Hematopoietic multipotent progenitor cell treated with erythropoietin and hydrocortisone succinate and interleukin-3 and kit ligand, for 6 days (in vitro differentiated cells): ENCODE measurements around the gene CLCN6.

Experiments
- DNase-seq: peaks from one replicate; pipeline ENCODE4 v3.0.0-alpha.2; 2015

CLCN6 gene

DNA sequence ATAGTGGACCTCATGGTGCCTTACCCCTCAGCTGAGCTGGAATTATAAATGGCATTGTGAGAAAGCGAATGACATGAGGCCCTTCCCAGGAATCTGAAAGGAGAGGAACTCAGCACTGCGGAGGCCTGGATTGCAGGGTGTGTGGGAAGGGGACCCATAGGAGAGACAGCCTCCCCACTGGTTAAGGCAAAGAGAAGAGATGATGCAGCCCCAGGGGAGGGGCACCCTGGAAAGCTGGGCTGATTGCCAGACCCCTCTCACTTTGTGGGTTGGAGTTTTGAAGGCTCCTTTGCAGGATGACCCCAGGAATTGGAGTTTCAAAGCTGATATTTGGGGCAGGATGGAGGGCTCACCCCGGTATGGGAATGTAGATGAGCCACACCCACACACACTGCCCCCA lies 50.7 kb downstream of the CLCN6 start:
- no peak for DNase-seq

- DNase-seq: no peak
Observed at GRCh38 chr1:11857164-11857851, 51.3 kb downstream of the CLCN6 start.

DNA sequence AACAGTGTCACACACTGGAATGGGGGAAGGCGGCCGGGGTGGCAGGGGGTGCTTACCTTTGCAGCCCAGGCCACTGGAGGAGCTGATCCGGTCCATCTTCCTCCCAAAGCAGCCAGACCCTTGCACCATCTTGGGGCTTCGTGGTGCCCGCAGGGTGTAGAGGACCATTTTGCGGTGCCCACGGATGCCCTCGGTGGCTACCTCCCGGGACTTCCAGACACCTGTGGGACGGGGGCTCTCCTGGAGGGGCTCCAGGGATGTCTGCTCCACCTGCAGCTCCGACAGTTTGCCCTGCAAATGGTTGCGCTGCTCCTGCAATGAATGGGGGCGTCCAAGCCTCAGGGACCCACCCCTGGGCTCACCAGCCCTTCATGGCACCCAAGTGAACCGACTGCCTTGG lies 52.2 kb downstream of the CLCN6 start:
- DNase-seq: no peak

- no peak for DNase-seq
Observed at GRCh38 chr1:11858613-11858967, 52.6 kb downstream of the CLCN6 start, which contains the start of gene NPPB. Gene NPPB (minus strand): TSS chr1:11858945. CDS start chr1:11858833, 112 bp downstream.

DNA sequence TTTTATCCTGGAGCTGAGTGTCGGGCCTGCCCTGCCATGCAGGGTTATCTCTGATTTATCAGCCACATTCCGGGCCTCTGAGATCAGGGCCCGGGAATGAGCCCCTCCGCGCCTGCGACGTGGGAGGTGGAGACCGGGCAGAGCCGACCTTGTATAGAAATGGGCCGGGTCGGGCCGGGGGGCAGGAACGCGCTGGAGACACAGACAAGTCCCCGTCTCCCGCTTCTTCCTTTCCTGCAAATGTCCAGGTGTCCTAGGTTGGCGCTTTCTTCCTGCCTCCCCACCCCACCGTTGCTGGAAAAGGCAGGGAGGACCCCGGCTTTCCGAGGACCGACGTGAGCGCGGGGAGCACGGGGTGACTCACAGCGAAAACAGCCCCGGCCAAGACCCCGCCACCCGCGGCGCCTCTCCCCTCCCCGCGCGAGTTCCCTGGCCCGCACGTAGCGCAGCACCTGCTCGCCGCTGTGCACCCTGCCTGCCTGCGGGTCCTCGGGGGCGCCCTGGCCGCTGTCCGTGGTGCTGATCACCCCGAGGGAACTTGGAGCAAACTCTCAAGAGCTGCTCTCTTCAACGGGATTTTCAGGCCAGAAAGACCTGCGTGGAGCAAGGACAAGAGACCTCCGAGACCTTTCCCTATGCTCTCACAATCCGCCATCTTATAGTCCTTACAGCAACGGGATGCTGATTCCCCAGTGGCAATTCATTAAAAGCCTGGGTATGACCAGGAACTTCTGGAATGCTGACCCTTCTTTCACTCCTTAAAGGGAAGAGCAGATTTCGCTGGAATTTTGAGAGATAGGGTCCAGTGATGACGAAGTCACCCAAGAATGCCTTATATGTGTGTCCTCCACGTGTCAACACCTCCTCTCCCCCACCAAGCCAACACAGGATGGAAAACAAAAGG lies 53.2 kb downstream of the CLCN6 start:
- peak; percentile 85 for DNase-seq

DNA sequence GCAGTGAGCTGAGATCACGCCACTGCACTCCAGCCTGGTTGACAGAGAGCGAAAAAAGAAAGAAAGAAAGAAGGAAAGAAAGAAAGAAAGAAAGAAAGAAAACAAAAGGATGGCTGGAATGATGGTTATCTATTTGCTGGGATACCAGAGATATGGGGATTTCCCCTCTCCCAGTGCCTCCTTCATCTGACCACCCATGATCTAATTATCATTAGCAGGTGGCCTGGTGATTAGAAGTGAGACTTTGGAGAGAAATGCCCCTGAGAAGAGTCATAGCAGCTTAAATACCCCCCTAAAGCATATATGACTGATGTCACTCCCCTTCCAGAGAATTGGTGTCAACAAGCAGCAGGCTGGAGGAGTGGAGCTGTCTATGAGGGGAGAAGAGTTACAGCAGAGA lies 54.1 kb downstream of the CLCN6 start:
- DNase-seq: no peak

DNA sequence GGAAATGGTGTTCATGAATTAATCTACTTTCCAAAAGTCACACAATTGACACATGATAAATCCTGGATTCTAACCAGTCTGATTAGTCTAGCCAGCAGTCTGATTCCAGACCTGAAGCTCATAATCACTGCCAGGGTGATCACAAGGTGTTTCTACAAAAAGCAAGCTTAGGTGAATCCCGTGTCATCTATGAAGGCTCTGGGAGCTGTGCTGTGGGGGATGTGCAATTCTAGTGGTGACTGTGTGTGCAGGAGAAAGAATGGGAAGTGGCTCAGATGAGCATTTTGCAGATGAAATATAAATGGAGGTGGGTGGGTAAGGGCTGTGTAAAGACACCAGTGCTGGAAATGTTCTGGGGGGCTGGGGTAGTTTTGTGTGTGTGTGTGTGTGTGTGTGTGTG lies 54.6 kb downstream of the CLCN6 start:
- no peak for DNase-seq

GRCh38 chr1:11862890-11863289 lies 56.9 kb downstream of the CLCN6 start:
- DNase-seq: no peak

GRCh38 chr1:11868331-11868980 lies 62.5 kb downstream of the CLCN6 start:
- no peak for DNase-seq

- no peak for DNase-seq
Observed at GRCh38 chr1:11869104-11869503, 63.1 kb downstream of the CLCN6 start.

GRCh38 chr1:11869650-11870207 lies 63.7 kb downstream of the CLCN6 start:
- no peak for DNase-seq

- no peak for DNase-seq
Observed at GRCh38 chr1:11872545-11872944, 66.6 kb downstream of the CLCN6 start.

DNA sequence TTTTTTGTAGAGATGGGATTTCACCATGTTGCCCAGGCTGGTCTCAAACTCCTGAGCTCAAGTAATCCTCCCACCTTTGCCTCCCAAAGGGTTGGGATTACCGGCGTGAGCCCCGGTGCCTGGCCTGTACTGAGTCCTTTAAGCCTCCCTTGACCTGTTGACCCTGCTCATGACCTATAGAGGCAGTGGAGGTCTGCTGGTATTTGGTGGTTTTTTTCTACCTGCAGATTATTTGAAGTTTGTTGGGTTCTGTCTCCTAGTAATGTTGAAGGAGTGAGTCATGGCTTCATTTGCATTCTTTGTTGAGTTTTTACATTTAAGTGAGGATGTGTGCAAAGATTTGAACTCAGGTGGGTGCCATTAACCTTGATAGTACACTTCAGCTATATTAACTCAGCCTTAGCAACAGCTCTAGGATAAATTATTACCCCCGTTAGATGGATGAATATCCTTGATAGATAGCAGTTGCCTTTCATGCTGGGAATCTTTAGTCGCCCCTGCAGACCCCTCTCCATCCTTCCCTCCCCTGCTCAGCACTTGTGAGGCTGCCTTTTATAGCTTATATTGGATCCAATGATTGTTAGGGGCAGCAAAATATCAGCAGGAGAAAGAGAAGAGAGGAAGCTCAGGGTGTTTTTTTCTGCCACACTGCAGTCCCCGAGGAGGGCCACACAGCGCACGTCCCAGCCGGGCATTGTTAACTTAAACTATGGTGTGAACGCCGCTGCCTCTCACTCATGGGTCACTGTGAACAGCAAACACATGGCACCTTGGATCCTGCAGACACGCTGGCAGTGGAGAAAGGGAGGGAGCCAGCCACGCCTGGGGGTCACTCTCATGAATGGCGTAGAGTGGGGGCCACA lies 67.6 kb downstream of the CLCN6 start:
- no peak for DNase-seq

DNA sequence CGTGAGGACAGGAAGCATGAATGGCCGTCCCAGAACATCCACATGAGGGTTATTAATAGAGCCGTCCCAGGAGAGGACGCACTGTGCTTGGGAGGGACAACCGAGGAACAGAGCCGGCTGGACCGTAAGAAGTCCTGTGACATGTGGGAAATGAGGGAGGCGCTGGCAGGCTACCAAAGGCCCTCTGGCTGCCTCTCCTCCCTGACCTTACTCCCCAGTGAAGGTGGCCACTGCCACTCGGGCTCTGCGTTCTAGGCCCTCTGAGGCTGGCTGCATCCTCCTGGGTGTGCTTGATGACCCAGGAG lies 68.2 kb downstream of the CLCN6 start:
- DNase-seq: no peak

DNA sequence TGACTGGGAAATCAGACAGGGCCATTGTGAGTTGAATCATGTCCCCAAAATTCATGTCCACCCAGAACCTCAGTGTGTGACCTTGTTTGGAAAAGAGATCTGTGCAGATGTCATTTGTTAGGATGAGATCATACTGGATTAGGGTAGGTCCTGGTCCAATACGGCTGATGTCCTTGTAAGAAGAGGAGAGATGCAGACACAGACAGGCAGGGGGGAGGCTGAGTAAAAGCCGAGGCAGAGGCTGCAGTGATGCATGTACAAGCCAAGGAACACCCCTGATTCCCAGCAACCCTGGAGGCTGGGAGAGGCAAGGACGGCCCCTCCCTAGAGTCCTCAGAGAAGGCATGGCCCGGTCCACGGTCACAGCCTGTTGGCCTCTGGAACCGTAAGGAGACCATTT lies 68.6 kb downstream of the CLCN6 start:
- DNase-seq: no peak

GRCh38 chr1:11875094-11875493 lies 69.1 kb downstream of the CLCN6 start:
- no peak for DNase-seq

DNA sequence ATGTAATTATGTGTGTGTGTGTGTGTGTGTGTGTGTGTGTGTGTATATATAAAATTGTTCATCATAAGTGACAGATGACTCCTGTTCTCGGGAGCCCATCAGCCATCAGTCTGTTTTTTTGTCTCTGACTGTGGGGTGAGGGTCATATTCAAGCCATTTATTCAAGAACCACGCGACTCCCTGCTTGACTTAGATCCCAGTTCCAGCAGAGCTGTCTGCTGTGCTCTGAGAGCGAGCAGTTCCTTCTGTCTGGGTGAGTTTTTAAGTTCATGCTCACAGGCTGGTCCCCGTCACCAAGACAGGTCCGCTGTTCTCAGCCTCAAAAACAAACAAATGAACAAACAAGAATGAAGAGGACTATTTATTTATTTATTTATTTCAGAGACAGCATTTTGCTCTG lies 71.1 kb downstream of the CLCN6 start:
- DNase-seq: no peak

DNA sequence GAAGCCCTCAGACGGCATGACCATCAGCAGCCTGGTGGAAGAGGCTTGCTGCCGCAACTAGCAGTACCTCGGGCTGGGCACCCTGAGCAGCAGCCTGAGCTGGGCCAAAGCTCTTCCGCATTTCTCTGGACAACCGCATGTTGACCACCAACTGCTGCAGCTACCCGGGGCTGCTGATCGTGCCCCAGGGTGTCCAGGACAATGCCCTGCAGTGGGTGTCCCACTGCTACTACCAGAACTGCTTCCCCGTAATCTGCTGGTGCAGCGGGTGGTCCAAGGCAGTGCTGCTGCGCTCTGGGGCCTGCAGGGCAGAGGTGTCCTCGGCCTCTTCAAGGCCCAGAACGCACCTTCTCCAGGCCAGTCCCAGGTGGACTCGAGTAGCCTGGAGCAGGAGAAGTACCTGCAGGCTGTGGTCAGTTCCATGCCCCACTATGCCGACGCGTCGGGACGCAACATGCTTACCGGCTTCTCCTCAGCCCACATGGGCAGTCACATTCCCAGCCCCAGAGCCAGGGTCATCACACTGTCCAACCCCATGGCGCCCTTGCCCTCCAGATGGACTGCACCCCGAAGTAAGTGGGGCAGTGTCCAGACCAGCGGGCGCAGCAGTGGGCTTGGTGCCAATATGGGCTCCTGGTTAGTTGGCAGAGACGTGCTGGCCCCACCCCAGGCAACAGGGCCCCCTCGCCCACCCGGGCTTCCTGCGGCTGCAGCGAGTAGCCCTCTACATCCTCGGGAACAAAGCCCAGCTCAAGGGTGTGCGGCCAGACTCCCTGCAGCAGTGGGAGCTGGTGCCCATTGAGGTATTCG lies 72.3 kb downstream of the CLCN6 start:
- DNase-seq: no peak

DNA sequence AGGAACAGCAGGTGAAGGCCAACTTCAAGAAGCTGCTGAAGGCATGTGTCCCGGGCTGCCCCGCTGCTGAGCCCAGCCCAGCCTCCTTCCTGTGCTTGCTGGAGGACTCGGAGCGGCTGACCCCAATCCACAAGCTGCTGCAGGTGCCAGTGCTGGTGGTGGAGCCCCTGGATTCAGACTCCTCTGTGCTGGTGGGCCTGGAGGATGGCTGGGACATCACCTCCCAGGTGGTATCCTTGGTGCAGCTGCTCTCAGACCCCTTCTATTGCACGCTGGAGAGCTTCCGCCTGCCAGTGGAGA lies 72.8 kb downstream of the CLCN6 start:
- no peak for DNase-seq

DNA sequence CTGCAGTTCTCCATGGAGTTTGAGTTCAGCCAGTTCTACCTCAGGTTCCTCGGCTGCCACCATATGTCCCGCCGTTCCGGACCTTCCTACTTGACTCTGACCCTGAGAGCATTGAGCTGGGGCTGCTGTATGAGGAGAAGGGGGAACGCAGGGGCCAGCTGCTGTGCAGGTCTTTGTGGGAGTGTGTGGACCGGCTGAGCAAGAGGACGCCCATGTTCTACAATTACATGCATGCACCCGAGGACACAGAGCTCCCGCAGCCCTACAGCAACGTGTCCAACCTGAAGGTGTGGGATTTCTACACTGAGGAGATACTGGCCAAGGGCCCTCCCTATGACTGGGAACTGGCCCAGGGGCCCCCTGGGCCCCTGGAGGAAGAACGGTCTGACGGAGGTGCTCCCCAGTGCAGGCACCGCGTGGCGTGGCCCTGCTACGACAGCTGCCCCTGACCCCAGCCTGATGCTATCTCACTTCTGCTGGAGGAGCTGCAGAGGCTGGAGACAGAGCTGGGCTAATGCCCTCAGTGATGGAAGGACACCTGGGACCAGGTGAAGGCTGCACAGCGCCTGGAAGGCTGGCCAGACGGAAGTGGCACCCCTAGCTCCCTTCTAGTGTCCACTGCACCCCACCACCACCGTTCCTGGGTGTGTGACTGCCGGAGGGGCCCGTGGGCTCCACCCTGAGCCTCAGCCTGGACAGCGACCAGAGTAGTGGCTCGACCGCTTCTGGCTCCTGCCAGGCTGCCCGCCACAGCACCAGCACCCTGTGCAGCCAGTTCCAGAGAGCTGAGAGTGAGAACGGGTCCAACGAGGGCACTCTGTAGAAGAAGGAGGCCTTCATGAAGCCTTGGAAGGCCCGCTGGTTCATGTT lies 73.6 kb downstream of the CLCN6 start:
- no peak for DNase-seq

GRCh38 chr1:11880181-11880575 lies 74.2 kb downstream of the CLCN6 start:
- DNase-seq: no peak
